Inflammatory macrophage treated with lipopolysaccharide for 4 hours (primary cell): ENCODE results near the gene ST6GALNAC2.
"Not testable (repeated sequence)": the region's sequence is repeated elsewhere in the genome, so short reads cannot be mapped to it uniquely, and the experiment has no call there.

ENCODE experiments used
- DNase-seq: peaks from one replicate; pipeline ENCODE4 v3.0.0-alpha.2; 2020

ST6GALNAC2 gene

GRCh38 chr17:76525513-76525833 lies 60.2 kb downstream of the ST6GALNAC2 start:
- DNase-seq, result not testable (repeated sequence)

- no peak for DNase-seq
These were observed 60.8 kb downstream of the ST6GALNAC2 start for GRCh38 chr17:76524598-76525512.

GRCh38 chr17:76523084-76524037 lies 62.3 kb downstream of the ST6GALNAC2 start:
- peak; percentile 50 for DNase-seq

DNA sequence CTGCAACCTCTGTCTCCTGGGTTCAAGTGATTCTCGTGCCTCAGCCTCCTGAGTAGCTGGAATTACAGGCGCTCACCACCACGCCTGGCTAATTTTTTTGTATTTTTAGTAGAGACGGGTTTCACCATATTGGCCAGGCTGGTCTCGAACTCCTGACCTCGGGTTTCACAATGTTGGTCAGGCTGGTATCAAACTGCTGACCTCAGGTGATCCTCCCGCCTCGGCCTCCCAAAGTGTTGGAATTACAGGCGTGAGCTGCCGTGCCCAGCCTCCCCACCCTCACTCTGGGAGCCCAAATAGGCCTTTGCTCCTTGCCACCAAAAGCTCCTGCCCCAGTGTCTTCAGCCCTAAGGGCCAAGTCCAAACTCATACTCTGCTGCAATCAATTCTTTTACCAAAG lies 64.0 kb downstream of the ST6GALNAC2 start:
- not testable (repeated sequence) for DNase-seq

DNA sequence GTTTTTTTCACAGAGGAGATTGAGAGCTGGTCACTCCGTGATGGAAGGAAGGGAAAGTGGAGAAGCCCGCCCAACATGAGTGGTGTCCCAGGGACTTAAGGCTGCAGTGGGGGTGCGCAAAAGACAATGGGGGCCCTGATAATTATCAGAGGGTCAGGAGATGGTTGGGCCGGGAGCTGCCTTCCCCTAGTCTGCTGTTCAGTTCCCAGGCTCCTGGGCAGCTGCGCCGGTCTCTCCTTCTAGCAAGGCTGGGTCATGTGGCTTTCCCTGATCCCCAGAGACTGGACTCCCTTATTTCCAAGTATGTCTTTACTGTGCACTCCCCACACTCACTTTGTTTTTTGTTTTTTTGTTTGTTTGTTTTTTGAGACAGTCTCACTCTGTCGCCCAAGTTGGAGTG lies 64.4 kb downstream of the ST6GALNAC2 start:
- no peak for DNase-seq

GRCh38 chr17:76519048-76519966 lies 66.4 kb downstream of the ST6GALNAC2 start:
- DNase-seq, result no peak

- peak; percentile 92 for DNase-seq
These were observed 68.0 kb downstream of the ST6GALNAC2 start for GRCh38 chr17:76517638-76518038.
